Cerebellar cortex (tissue), 1 donor: ENCODE measurements around the gene SLC15A1.

Source experiments
- DNase-seq: peaks from one replicate; pipeline ENCODE4 v3.0.0-alpha.2; 2015; ENCODE audit warnings: low spot score

The SLC15A1 gene, protein sequence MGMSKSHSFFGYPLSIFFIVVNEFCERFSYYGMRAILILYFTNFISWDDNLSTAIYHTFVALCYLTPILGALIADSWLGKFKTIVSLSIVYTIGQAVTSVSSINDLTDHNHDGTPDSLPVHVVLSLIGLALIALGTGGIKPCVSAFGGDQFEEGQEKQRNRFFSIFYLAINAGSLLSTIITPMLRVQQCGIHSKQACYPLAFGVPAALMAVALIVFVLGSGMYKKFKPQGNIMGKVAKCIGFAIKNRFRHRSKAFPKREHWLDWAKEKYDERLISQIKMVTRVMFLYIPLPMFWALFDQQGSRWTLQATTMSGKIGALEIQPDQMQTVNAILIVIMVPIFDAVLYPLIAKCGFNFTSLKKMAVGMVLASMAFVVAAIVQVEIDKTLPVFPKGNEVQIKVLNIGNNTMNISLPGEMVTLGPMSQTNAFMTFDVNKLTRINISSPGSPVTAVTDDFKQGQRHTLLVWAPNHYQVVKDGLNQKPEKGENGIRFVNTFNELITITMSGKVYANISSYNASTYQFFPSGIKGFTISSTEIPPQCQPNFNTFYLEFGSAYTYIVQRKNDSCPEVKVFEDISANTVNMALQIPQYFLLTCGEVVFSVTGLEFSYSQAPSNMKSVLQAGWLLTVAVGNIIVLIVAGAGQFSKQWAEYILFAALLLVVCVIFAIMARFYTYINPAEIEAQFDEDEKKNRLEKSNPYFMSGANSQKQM

DNA sequence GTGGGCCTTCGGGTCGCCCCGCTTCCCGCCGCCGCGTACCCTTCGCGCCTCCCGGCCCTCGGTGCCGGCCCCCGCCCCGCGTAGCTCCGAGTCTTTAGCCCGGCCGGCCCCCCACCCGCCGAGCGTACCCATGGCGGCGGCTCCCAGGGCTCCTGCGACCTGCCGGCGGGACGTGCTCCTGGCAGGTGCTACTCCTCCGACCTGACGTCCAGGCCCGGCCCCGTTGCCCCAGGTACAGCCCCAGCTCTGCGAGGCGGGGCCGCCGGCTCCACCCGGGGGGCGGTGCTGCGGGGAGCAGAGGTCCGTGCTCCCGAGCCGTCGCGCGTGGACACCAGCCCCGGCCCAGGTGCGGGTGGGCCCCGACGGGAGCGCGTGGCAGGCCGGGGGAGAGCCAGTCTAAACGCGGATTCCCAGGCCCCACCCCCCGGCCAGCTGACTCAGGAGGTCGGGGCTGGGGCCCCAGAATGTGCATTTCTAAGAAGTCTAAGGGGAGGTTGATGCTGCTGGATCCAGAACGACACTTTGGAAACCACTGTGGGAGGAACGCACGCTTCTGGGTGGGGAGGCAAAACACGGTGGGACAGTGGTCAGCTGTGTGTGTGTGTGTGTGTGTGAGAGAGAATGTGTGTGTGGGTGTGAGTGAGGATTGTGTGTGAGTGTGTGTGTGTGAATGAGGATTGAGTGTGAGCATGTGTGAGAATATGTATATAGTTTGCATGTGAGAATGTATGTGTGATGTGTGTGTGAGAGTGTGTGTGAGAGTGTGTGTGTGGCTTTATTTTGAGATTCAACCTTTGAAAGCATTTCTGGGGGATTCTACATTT lies at the start of gene SLC15A1:
TSS of gene SLC15A1 (minus strand) at position 206 of the 824 bp plus-strand sequence. CDS start at position 132, 74 bp downstream.
- no peak for DNase-seq

DNA sequence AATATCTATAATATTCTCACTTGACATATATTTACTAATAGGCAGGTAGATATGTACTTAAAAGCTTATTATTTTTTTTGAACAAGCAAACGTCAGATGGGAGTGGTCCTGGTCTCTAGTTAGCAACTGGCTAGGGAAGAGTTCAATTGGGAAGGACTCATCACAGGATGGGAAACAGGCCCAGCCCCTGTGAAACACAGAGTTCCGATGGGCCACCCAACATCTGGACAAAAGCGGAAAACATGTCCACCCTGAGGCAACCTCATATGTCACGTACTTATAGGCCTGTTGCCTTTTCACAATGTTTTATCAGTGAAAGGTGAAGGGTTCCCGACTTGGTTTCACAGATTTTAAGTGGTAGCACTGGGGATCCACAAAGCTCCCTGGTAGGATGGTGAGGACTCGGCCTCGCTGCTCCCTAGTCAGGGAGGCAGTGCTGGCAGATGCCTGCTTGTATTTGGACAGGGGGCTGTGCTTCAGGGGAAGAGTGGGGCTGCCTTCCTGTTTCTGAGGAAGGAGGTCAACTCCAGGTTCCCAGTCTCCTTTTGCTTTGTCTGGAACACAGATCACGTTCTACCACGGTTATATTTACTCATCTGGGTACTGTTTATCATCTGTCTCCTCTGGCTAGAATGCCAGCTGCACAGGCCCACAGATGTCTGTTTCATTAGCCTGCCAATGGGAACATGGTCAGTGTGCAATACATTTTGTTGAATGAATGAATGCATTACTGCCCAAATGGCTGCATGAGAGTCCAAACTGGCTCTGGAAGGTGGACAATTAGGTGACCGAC lies 49.4 kb upstream of the SLC15A1 start:
- no peak for DNase-seq

DNA sequence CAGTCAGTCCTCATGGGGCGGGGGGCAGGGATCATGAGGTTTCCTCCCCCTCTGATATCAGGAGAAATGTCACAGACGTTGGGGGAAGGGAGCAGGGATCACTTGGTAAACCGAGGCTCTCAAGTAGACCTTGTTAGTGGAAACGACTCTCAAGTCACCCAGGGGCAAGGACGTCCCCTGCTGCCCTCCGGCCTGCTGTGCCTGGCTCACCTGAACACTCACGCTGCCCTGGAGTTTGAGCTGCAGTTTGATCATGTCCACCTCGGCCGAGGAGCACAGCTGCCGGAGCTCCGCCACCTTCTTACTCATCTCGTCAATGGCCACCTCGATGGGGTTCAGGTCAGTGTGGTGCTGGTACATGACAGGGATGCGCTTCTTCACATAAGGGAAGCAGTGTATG lies 47.6 kb upstream of the SLC15A1 start:
- DNase-seq, result no peak

DNA sequence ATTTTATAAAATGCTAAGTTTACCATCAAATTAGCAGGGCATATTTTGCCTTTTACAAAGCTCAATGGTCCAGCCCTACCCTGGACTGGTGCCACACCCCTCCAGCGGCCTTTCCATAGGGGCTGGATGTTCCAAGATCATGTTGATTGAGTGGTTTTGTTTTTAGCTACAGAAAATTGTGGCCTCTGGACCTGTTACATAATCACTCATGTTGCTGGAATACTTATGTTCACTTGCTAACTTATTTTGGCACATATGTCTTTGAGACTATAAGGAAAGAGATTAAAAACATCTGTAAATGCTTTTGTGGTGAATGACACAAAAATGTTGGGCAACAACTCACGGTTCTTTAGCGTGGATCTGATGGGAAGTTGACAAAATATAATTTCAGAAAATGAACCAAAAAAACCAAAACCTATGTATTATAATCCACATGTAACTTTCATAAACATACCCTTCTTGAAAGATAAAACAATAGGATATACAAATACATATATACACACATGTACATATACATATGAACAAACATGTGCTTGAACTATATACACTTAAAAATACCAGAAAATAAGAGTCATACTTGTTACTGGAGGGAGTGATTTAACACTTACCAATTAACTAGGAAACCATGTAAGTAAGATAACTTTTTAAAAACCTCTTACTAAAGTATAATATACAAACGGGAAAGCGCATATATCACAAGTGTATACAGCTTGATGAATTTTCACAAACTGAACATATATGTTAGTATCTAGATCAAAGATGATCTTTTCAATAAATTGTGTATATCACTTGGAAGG lies 46.6 kb upstream of the SLC15A1 start:
- DNase-seq, result no peak

DNA sequence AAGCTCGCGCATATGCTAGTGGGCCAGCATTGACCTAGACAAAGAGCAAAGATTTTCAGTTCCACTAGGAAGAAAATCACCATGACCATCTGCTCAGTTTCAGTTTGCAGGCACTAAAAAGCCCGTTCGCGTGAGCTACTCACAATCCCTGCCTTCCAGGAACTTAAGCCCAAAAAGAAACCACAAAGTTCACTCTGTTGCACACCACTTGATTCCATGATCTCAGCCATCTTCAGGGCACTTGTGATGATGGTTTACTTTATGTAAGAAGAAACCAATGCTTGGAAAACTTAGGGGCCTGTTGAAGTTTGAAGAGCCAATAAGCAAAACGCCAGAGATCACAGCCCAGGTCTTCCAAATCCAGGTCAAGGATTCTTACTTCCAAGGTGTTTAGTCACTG lies 45.0 kb upstream of the SLC15A1 start:
- no peak for DNase-seq

DNA sequence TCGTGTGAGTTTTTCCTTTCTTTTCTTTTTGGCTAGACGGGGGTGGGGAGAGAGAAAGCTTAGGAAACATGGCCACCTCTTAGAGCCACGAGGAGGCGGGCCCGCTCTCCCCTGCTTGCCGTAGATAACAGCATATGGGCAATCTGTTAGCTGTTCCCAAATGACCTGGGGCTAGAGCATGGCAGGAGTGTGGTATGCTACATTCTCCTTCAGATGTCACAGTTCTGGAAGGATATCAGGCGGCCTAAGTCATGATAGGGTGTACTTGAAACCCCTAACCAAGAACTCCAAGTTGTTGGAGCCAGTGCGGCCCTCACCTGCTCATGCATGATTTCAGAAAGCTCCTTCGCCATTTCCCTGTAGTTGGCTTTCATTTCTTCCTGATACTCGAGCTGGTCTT lies 44.3 kb upstream of the SLC15A1 start:
- DNase-seq, result no peak

DNA sequence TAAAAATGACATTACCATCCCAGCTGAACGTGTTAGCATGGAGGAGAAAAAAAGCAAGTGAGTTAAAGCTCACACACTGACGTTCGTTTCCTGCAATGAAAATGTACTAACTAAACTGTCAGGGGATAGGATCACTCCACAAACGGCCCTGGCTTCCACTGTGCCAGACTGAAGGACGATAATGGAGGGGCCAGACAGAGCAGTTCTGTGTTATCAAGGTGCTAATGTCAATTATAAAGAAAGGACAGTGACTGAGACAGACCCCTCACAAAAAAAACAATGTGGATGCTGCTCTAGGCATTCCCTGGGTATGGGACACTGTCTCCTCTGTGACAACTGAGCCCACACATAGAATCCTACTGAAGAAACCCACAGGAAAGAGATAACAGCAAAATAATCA lies 43.7 kb upstream of the SLC15A1 start:
- no peak for DNase-seq

DNA sequence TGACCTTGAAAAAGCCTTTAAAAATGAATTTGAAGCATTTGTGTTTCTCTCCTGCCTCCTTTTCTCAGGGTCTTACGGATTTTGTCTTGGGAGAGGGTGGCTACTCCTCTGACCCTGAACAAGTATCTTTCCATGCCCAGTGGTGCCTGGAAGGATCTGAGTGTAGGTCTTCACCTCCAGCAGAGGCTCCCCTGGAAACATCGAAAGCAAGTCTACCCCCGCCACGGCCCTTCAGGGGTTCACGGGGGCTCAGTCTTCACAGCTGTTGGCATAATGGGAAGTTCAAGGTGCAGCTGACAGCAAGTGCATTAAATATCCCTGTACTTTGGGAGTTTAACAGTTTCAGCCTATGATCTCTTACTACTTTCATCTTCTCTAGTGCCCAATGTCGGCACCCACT lies 42.7 kb upstream of the SLC15A1 start:
- no peak for DNase-seq

DNA sequence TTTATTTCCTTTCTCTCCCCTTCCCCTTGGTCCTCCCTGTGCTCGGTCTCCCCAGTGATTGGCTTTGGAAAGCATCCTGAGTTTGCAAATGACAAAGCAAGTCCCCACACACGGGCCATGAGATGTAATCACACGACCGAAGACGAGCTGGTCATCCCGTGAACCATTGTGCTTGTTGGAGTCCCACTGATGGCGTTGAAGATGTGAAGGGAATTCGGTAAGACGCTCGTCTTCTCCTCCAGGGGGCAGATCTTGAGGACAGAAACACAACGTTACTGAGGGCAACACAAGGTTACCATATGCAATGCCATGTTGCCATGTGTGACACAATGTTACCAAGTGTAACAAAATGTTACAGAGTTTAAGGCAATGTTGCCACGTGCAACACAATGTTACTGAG lies 42.0 kb upstream of the SLC15A1 start:
- DNase-seq, result no peak

DNA sequence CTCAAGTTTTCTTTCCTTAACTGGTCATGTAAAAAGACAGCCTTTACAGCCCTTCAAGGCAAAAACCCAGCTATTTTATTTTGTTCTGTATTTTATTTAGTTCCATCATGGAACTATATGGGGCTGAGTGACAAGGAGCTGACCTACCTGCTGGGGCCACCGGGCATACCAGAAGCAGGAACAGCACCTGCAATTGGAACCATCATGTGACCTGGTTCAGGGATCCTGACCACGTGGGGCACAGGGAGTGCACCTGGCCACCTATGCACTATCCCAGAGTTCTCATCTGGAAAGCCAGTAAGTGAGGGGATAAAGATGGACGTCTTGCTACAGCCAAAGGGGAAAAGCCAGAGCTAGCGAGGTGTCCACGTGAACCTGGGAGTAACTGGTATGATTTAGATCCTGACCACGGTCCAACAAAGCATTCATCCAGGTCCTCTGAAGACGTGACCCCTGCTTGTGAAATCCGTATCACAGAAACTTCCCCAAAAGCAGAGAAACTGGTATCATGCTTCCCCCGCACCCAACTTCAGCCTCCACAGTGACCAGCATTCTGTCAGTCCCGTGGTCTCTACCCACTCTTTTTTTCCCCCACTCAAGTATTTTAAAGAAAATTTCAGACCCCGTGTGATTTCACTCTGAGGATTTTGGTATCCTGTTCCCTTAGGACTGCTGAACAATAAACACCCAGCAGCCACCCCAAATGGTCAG lies 40.5 kb upstream of the SLC15A1 start:
- no peak for DNase-seq

DNA sequence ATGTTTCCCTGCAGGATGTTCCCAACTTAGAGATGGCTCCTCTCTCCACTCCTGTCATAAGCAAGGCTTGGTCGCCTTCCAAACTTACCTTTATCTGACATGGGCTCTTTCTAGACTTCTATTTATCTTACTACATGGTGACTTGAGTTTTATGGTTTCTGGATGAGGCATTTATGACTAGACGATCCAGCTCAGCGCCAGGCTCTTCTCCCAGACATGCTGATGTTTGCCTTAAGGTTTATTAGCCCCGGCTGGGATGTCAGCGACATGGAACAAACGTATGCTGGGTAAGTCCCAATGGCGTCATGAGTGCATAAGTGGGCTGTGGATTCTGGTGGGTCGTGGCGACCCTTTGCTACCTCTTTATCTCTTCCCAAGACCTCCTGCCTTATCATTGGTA lies 39.8 kb upstream of the SLC15A1 start:
- no peak for DNase-seq

DNA sequence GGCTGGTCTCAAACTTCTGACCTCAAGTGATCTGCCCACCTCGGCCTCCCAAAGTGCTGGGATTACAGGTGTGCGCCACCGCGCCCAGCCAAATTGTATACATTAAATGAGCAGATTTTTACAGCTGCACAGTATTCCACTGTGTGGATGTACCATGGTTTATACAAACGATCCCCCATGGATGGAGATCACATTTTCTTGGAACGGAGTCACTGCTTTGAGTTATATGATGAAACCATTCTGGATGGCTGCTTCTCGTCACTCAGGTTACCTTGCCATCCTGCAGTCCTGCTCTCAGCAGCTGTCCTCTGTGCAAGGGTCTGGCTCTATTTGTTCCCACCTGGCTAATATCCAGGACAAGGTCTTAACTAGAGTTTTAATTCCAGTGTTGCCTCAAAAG lies 39.1 kb upstream of the SLC15A1 start:
- no peak for DNase-seq

DNA sequence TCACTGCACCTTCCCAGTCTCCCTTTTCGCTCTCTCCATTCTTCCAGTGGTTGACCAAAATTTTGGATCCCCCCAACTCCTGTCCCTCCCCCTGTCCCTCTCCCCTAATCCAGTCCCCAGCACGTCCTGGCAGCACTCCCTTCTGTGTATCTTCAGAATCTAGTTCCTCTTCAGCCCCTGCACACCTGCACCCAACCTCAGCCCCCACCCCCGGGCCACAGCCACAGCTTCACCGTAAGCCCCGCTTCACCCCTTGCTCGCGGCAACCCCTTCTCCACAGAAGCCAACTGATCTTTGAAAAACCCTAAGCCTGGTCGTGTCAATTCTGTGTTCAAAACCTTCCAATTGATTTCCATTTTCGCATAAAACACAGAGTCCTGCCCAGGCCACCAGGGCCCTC lies 35.5 kb upstream of the SLC15A1 start:
- DNase-seq, result no peak

DNA sequence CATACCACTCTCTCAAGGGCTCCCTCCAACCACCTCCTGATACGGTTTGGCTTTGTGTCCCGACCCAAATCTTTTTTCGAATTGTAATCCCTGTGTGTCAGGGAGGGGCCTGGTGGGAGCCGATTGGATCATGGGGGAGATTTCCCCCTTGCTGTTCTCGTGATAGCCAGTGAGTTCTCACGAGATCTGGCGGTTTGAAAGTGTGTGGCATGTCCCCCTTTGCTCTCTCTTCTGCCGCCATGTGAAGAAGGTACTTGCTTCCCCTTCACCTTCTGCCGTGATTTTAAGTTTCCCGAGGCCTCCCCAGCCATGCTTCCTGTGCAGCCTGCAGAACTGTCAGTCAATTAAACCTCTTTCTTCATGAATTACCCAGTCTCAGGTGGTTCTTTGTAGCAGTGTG lies 34.7 kb upstream of the SLC15A1 start:
- DNase-seq, result no peak

DNA sequence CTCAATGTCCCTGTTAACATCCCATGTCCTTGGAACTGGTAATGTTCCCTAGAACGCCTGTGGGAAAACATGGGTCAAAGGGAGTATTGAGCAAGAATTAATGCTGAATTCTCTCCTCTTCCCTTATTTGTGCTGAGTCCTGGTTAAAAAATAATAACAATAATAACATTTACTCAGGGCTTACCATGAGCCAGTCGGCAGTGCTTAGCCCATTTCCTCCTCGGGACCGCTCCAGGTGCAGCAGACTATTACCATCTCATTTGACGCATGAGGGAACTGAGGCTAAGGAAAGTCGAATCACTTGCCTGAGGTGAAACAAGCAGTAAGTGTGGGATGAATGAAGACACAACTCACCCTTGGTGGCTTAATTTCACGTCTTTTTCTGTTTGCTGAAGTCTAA lies 33.6 kb upstream of the SLC15A1 start:
- DNase-seq, result no peak

DNA sequence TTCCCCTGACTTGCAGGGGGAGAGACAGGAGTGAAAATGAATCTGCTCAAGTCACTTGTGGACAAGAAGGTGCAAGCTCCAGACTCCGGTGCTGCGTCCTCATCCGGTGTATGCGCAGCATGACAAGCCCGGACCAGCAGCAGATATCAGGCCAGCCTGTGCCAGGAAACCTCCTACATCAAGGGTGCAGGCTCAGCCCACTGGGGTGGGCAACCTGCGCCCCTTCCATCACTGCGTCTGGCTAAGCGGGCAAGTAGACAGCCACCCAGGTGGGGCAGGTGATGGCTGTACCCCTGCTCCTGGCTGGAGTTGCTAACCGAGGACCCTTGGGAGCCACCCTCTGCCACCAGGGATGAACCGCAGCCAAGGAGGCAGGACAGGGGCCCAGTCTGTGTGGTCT lies 32.9 kb upstream of the SLC15A1 start:
- no peak for DNase-seq

DNA sequence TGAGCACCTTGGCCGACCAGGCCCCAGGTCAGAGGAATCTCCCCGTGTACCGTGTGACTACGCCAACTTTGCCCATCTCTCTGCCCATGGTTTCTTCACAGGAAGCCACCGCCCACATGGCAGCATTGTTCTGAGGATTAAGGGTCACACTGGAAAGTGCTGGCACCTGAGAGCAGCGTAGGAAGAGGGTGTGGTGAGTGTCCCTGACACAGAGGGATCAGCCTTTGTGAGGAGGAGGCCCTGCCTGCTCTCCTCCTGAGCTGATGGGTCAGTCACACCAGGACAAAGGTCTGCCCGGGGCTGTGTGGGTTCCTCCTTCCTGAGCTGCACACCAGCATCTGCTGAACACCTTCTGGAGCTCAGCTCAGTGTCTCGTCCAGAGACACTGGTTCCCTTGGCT lies 32.2 kb upstream of the SLC15A1 start:
- no peak for DNase-seq

DNA sequence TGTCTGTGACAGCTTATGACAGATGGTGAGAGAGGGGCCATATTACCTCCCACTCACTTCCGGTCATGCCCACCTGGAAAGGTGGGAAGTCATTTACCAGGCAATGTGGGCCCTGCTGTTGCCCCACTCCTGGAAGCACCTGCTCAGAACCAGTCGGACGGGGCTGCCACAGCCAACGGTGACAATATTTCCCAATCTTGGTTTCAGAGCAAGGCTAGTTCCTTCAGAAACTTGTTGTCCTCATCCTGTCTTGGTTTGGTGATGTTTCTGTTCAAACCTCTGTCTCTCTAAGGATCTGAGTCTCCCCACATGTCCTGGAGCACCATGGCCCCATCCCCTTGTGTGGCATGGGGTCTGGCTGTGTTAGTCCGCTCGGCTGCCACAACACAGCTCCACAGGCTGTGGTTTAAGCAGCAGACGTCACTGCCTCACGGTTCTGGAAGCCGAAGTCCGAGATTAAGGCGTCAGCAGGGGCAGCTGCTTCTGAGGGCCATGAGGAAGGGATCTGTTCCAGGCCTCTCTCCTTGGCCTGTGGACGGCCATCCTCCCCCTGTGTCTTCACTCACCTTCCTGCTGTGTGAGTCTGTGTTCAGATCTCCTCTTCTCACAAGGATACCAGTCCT lies 31.5 kb upstream of the SLC15A1 start:
- DNase-seq, result no peak

DNA sequence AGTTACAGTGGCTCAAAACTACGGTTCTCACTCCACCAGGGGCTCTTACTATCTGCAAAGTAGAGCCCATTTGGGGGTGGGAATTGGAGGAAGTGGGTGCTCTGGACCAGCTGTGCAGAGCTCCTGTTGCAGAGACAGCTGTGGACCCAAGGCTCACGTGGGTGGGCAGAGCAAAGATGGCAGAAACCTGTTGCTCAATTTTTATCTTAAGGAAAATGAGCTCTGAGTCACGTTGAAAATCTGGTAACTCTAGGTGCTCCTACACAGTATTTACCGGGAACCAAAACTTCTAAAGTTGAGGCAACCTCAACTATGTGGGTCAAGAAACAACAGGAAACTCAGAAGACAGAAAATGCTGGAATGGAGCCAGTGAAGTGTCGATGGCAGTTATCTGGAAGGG lies 30.2 kb upstream of the SLC15A1 start:
- no peak for DNase-seq

DNA sequence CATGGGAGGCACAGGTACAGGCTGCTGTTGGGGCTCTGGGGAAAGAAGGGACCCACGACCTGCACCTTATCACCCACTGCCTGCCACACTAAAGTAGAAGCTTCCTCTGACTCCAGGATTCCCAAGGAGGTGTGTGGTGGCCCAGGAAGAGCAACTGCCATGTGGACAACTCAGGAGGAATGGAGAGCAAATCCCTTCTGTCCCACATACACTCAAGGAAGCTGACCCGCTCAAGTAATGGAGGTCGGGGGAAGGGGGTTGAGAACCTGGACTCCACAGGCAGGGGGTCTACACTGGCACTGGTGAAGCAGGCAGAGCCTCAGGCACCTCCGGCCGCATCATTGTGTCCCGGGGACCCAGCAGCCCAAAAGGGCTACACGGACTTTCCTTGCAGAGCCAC lies 29.4 kb upstream of the SLC15A1 start:
- no peak for DNase-seq
